ENCODE data around the gene MBD3.

Gene MBD3

DNA sequence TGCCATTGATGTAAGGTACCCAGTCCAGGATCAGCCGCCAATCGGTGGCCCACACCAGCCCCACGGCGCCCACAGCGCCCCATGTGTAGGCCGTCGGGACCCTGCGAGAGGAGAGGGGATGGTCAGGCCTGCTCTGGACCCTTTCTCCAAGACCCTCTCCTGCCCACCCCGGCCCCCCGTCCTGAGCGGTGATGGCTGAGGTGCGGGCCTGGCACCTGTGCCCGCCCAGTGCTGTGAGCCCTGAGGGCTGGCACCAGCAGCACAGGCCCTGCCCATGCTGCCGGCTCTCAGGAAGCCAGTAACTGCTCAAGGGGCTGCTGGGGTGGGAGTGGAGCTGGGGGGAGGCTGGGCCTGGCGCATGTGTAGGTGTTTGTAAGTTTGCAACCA is 6.8 kb upstream of the MBD3 start:
- Mint-ChIP-seq H3K9me3 (no peaks in the 10 kb centered on the region), H3K4me1 (no peaks in the 10 kb centered on the region), H3K36me3 (ENCODE audit: low read depth) (peaks cover 28% of the 10 kb centered on the region), H3K4me3 (no peak overlapping the region), H3K27ac (no peak overlapping the region), H3K27me3 (ENCODE audit: low read depth) (no peaks in the 10 kb centered on the region)
- no peak for TF ChIP-seq CTCF (IDR thresholded peaks at IDR 0.05; ENCODE audit: unreplicated experiment in 3 of 3)

DNA sequence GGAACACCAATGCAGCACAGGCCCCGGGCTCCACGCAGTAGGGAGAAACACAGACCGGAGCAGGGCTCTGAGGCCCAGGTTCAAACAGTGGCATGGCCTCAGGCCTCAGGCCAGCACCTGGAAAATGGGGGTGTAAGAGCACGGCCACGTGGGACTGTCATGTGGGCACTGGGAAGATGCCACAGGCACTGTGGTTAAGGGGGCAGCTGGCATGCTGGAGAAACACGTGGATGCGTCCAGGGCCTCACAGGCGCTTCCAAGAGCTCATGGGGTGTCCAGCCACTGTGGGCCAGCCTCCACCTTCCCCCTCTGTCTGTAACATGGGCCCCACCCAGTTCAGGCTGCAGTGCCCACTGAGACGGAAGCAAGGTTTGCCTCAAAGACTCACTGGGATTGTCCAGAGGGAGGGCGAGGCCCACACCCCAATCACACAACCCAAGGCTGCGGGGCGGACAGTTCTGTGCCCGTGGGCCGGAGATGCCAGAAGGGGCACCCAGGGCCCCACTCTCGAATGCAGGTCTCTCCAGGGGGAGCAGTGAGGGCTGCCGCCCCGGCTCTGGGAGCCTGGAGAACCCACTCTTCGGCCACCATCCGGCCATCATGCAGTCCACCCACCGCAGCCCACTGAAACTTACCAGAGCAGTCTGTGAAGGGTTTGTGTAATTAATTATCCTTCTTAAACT is 6.3 kb upstream of the MBD3 start:
- no peak for TF ChIP-seq CTCF (IDR thresholded peaks at IDR 0.05; ENCODE audit: unreplicated experiment in 3 of 3)
- Mint-ChIP-seq H3K4me3 (no peak overlapping the region), H3K27me3 (ENCODE audit: low read depth) (no peaks in the 10 kb centered on the region), H3K36me3 (ENCODE audit: low read depth) (peaks cover 28% of the 10 kb centered on the region), H3K9me3 (no peaks in the 10 kb centered on the region), H3K4me1 (no peaks in the 10 kb centered on the region), H3K27ac (no peak overlapping the region)

GRCh38 chr19:1593501-1593772 is 772 bp upstream of the MBD3 start:
- TF ChIP-seq CTCF (IDR thresholded peaks at IDR 0.05; ENCODE audit: unreplicated experiment in 3 of 3): no peak
- Mint-ChIP-seq H3K4me3 (peak overlapping the region; percentile 92 to 95 (median 94)), H3K27me3 (ENCODE audit: low read depth) (no peaks in the 10 kb centered on the region), H3K36me3 (ENCODE audit: low read depth) (peaks cover 18% of the 10 kb centered on the region), H3K4me1 (peaks cover 9% of the 10 kb centered on the region), H3K9me3 (no peaks in the 10 kb centered on the region), H3K27ac (peak overlapping the region in 2 of 3 experiments; percentile 86 to 95)

- no peak for TF ChIP-seq CTCF (IDR thresholded peaks at IDR 0.05; ENCODE audit: unreplicated experiment in 3 of 3)
- Mint-ChIP-seq H3K4me1 (peaks cover 9% of the 10 kb centered on the region), H3K27ac (peak overlapping the region; percentile 90 to 98 (median 97)), H3K9me3 (no peaks in the 10 kb centered on the region), H3K4me3 (peak overlapping the region; percentile 91 to 97 (median 94)), H3K27me3 (ENCODE audit: low read depth) (no peaks in the 10 kb centered on the region), H3K36me3 (ENCODE audit: low read depth) (peaks cover 17% of the 10 kb centered on the region)
Measured at GRCh38 chr19:1592024-1592754, 476 bp downstream of the MBD3 start.

- peak overlapping the region; percentile 90 to 98 (median 97) for H3K27ac Mint-ChIP-seq
- H3K4me3 Mint-ChIP-seq: peak overlapping the region; percentile 91 to 97 (median 94)
- peaks cover 14% of the 10 kb centered on the region for H3K36me3 Mint-ChIP-seq (ENCODE audit: low read depth)
- TF ChIP-seq CTCF (IDR thresholded peaks at IDR 0.05; ENCODE audit: unreplicated experiment in 3 of 3): no peak
- peaks cover 9% of the 10 kb centered on the region for H3K4me1 Mint-ChIP-seq
- H3K9me3 Mint-ChIP-seq: no peaks in the 10 kb centered on the region
- no peaks in the 10 kb centered on the region for H3K27me3 Mint-ChIP-seq (ENCODE audit: low read depth)
Measured at GRCh38 chr19:1591421-1592023, 1.1 kb downstream of the MBD3 start.

Measured in nephron (organoid).